GM23248 (cell line): ENCODE measurements around the gene VCAM1.

Experiments
- EZH2 ChIP-seq: fragments of 200-600 bp; sonication (generic); IDR thresholded peaks from 2 replicates; pipeline ENCODE4 v1.6.1; 2018; ENCODE audit warnings: antibody characterized with exemption, mild to moderate bottlenecking; ENCODE audit not compliant: insufficient read depth, poor library complexity, severe bottlenecking
- EZH2phosphoT487 ChIP-seq: fragments of 200-600 bp; sonication (generic); IDR thresholded peaks from 2 replicates; pipeline ENCODE4 v1.6.1; 2018; ENCODE audit warnings: antibody characterized with exemption, moderate library complexity, mild to moderate bottlenecking, low read depth; ENCODE audit not compliant: insufficient read depth

- no peak for TF ChIP-seq EZH2
- TF ChIP-seq EZH2phosphoT487 = no peak
These were observed 39.6 kb downstream of the VCAM1 start for GRCh38 chr1:100759188-100759587.
